K562 (cell line): ENCODE measurements around the gene SDHC. TPM values are rescaled to one million over a fixed set of nuclear protein-coding genes. Genes with fewer than 3 reads are reported as not detected.
A peak's percentile ranks its signal among the peaks of the same experiment; 100 is the strongest.

Source experiments
- E2F4 ChIP-seq: sonication (generic); formaldehyde crosslinking; IDR thresholded peaks from 2 replicates; pipeline ENCODE4 v1.8.0; 2022; ENCODE audit warnings: mild to moderate bottlenecking, low read depth, missing genetic modification reagents
- FOXA1 ChIP-seq: fragments of 450-650 bp; IDR thresholded peaks from 2 replicates; pipeline ENCODE4 v1.6.1; 2016; ENCODE audit warnings: mild to moderate bottlenecking, borderline replicate concordance
- HDAC1 ChIP-seq, 2 experiments: fragments of 450-650 bp; IDR thresholded peaks; 2 replicates each; pipeline ENCODE4 v1.6.1; 2016 to 2017; ENCODE audit warnings: inconsistent platforms in 1 of 2, mild to moderate bottlenecking in 1 of 2, moderate library complexity in 1 of 2
- HMGN3 ChIP-seq: IDR thresholded peaks from 2 replicates; pipeline ENCODE4 v1.6.1; 2011; ENCODE audit warnings: borderline replicate concordance, low read depth, mild to moderate bottlenecking, mixed read lengths, low read length; ENCODE audit not compliant: insufficient read length; ENCODE audit errors: extremely low read depth
- HOXB6 ChIP-seq: fragments of 250-450 bp; sonication (Bioruptor Pico); IDR thresholded peaks from 2 replicates; pipeline ENCODE4 v1.5.1; 2022; ENCODE audit warnings: mild to moderate bottlenecking, borderline replicate concordance
- MYBL2 ChIP-seq, 2 experiments: fragments of 450-650 bp in 1 of 2; sonication (generic) in 1 of 2; formaldehyde crosslinking in 1 of 2; IDR thresholded peaks; 2 replicates each; pipeline versions ENCODE4 v1.6.1 to v1.8.1; 2017 to 2022; ENCODE audit warnings: borderline replicate concordance in 1 of 2, inconsistent platforms in 1 of 2, low read depth in 1 of 2, mild to moderate bottlenecking in 1 of 2, missing genetic modification reagents in 1 of 2, moderate library complexity in 1 of 2
- NFE2L1 ChIP-seq: fragments of 450-650 bp; IDR thresholded peaks from 2 replicates; pipeline ENCODE4 v1.6.1; 2016; ENCODE audit warnings: missing genetic modification characterization, low read depth, mild to moderate bottlenecking, missing compliant biosample characterization, moderate library complexity, borderline replicate concordance
- NFIX ChIP-seq: fragments of 250-450 bp; sonication (Bioruptor Pico); IDR thresholded peaks from 2 replicates; pipeline ENCODE4 v1.4.0; 2020; ENCODE audit warnings: low read depth, mild to moderate bottlenecking, moderate library complexity
- NFRKB ChIP-seq: fragments of 450-650 bp; IDR thresholded peaks from 2 replicates; pipeline ENCODE4 v1.6.1; 2016; ENCODE audit warnings: low read depth
- PHF21A ChIP-seq: fragments of 450-650 bp; IDR thresholded peaks from 2 replicates; pipeline ENCODE4 v1.6.1; 2017; ENCODE audit warnings: low read depth, borderline replicate concordance
- SOX6 ChIP-seq: fragments of 450-650 bp; IDR thresholded peaks from 2 replicates; pipeline ENCODE4 v1.6.1; 2014; ENCODE audit warnings: mild to moderate bottlenecking
- TFE3 ChIP-seq: fragments of 450-650 bp; formaldehyde crosslinking; IDR thresholded peaks from 2 replicates; pipeline ENCODE4 v1.4.0; 2020; ENCODE audit warnings: mild to moderate bottlenecking, mixed read lengths
- THRB ChIP-seq: fragments of 450-650 bp; formaldehyde crosslinking; conservative IDR thresholded peaks from 2 replicates; pipeline ENCODE4 v1.4.0; 2022; ENCODE audit warnings: mild to moderate bottlenecking, missing genetic modification characterization
- XRCC3 ChIP-seq: fragments of 450-650 bp; IDR thresholded peaks from 2 replicates; pipeline ENCODE4 v1.6.1; 2017; ENCODE audit warnings: mild to moderate bottlenecking, moderate library complexity
- ZFP36 ChIP-seq: fragments of 150-350 bp; IDR thresholded peaks from 2 replicates; pipeline ENCODE4 v1.6.1; 2018; ENCODE audit warnings: low read length, low read depth; ENCODE audit not compliant: partially characterized antibody
- ZNF407 ChIP-seq: fragments of 450-650 bp; IDR thresholded peaks from 2 replicates; pipeline ENCODE4 v1.6.1; 2016; ENCODE audit warnings: low read depth
- polyA plus RNA-seq, 8 experiments: library from polyadenylated mRNA; depleted of rRNA in 4 of 8; stranded (reverse) in 5 of 8; unstranded in 3 of 8; fragments of >200 nt; fragmentation: Nextera tagmentation in 2 of 8; fragmentation: Illumina TruSeq in 1 of 8; extraction: Ambion mirVana in 2 of 8; extraction: Trizol in 1 of 8; gene quantifications; 2 replicates each; pipeline versions ENCODE4 v1.2.1 to v1.2.3, GENCODE V29; 2011 to 2014; ENCODE audit warnings: inconsistent platforms in 1 of 8, missing spikeins in 1 of 8
- total RNA-seq, 7 experiments: library from RNA; depleted of rRNA in 6 of 7; stranded (reverse); fragments of >200 nt in 6 of 7; fragmentation: Illumina TruSeq in 2 of 7; extraction: Trizol in 2 of 7; gene quantifications; 2 replicates each; pipeline versions ENCODE4 v1.2.1 to v1.2.3, GENCODE V29; 2011 to 2021; ENCODE audit warnings: low replicate concordance in 1 of 7

The SDHC gene
- total and polyA plus RNA-seq, 9 of the 15 experiments (the other 6 are each of a cell fraction or from before 2014, with no cell fraction given), result 7.7 to 309 (median 174) TPM

GRCh38 chr1:161404051-161404597 lies 89.9 kb downstream of the SDHC start (continued):
- TF ChIP-seq ZNF407 (no peak), PHF21A (no peak), ZFP36 (no peak), HDAC1 (IDR thresholded peaks at IDR 0.05) (no peak), HMGN3 (no peak), TFE3 (no peak), NFIX (no peak), HOXB6 (CRISPR knock-in tag) (no peak), XRCC3 (no peak), NFRKB (no peak), THRB (CRISPR knock-in tag) (no peak), NFE2L1 (tag) (no peak), SOX6 (0 out of 2 replicates have a peak, but pooled peaks have one; percentile 25), FOXA1 (no peak), MYBL2 (IDR thresholded peaks at IDR 0.05; ENCODE audit: low read depth) (no peak), MYBL2 (CRISPR knock-in tag; IDR thresholded peaks at IDR 0.05; ENCODE audit: borderline replicate concordance) (no peak), E2F4 (CRISPR knock-in tag) (no peak)
